Right cardiac atrium (tissue), 5 donors: ENCODE measurements around the gene KLK1. TPM values are rescaled to one million over a fixed set of nuclear protein-coding genes. Genes with fewer than 3 reads are reported as not detected.
A peak's percentile ranks its signal among the peaks of the same experiment; 100 is the strongest.
"Not testable (repeated sequence)": the region's sequence is repeated elsewhere in the genome, so short reads cannot be mapped to it uniquely, and the experiment has no call there.

Experiments used
- ATAC-seq, 2 donors: fragments of 200-7000 bp; cut with Tn5 transposase; one replicate each; pipeline versions ENCODE4 v1.8.0 to v1.9.1; 2020; ENCODE audit warnings: moderate library complexity in 2 of 2, mild to moderate bottlenecking in 1 of 2
- DNase-seq, 3 donors: peaks; one replicate each; pipeline ENCODE4 v3.0.0-alpha.2; 2020
- H3K27ac ChIP-seq: one replicate; pipeline ENCODE4 v1.5.1; 2013; ENCODE audit warnings: mild to moderate bottlenecking, low read length, control low read depth, moderate library complexity
- H3K27me3 ChIP-seq: one replicate; pipeline ENCODE4 v1.6.1; 2013; ENCODE audit not compliant: control insufficient read depth, insufficient read depth
- H3K4me1 ChIP-seq: one replicate; pipeline ENCODE4 v1.6.1; 2013; ENCODE audit warnings: low read length; ENCODE audit not compliant: control insufficient read depth, insufficient read depth
- H3K4me3 ChIP-seq: one replicate; pipeline ENCODE4 v1.5.1; 2013; ENCODE audit warnings: low read length, control low read depth
- H3K9me3 ChIP-seq: one replicate; pipeline ENCODE4 v1.6.1; 2013; ENCODE audit warnings: low read length; ENCODE audit not compliant: control insufficient read depth
- WGBS: extraction: QIAGEN DNeasy Blood & Tissue Kit; methylation state at CpG from one replicate; pipeline ENCODE4 v1.1.7; 2013; 5-methylcytosine and 5-hydroxymethylcytosine counted together
- intact Hi-C, 4 donors: fragments of 100-400 bp; cut with DNase I; formaldehyde crosslinking; loops; one replicate each; pipeline versions ENCODE4 v1.11.0 to v1.14.0; 2022 to 2023
- polyA plus RNA-seq: library from polyadenylated mRNA; stranded (reverse); fragments of 200-250 nt; gene quantifications from one replicate; pipeline ENCODE4 v1.2.3, GENCODE V29; 2013
- total RNA-seq, 4 donors: library from RNA; stranded (reverse); fragmentation: NEBNext Ultra II Directional; extraction: Animal tissue kit (Norgen Biotek cat#: 25700); gene quantifications; one replicate each; pipeline ENCODE4 v1.2.1, GENCODE V29; 2021
- donor health status: healthy with polysubstance abuse.
- donor health status: DM: no; HTN: yes; CAD: no.
- donor health status: DM: no; HTN: no; CAD: no.
- donor health status: DM: no; HTN: yes; CAD: no; lungs with severe emphysema.
- donor health status: DM: yes; HTN: yes; CAD: no.

The KLK1 gene
- total and polyA plus RNA-seq, 5 donors: 0.18 to 0.82 (median 0.54) TPM; not detected in 2

- peak in 1 of 3 donors; percentile 63 for DNase-seq
- intact Hi-C loops: no loop called here
- no peak within 1 kb of the TSS for H3K4me3 ChIP-seq
- H3K4me1 ChIP-seq: no peaks in the 10 kb centered on the region
- ATAC-seq: no peak
- no peaks in the 10 kb centered on the region for H3K9me3 ChIP-seq
- no peaks in the 10 kb centered on the region for H3K27me3 ChIP-seq
- no peak within 1 kb of the TSS for H3K27ac ChIP-seq
- WGBS: 87% methylated on average over 15 of the region's 15 CpGs
Measured at GRCh38 chr19:50790396-50790795, 33.2 kb downstream of the KLK1 start, which contains the start of gene ACP4. Gene ACP4, plus strand, starts transcription at chr19:50790415. Its CDS starts 0 bp downstream, at chr19:50790415.

- no peaks in the 10 kb centered on the region for H3K27me3 ChIP-seq
- no peak for ATAC-seq
- DNase-seq: no peak
- no peak overlapping the region for H3K27ac ChIP-seq
- no peaks in the 10 kb centered on the region for H3K4me1 ChIP-seq
- H3K4me3 ChIP-seq: no peak overlapping the region
- intact Hi-C loops: loop anchor here in 2 of 4 donors (10.0 kb wide), 2 partner anchors 421 to 431 kb away; partner anchors contain the start of gene NAPSA (in 1 of the 2)
- no peaks in the 10 kb centered on the region for H3K9me3 ChIP-seq
- WGBS: 86% methylated on average over 12 of the region's 12 CpGs
Measured at GRCh38 chr19:50785329-50785728, 38.3 kb downstream of the KLK1 start.

GRCh38 chr19:50784710-50785109 lies 38.9 kb downstream of the KLK1 start:
- Histone ChIP-seq H3K4me3 (no peak overlapping the region), H3K27me3 (no peaks in the 10 kb centered on the region), H3K4me1 (no peaks in the 10 kb centered on the region), H3K9me3 (no peaks in the 10 kb centered on the region), H3K27ac (no peak overlapping the region)
- DNase-seq (no peak), ATAC-seq (no peak)
- WGBS: 95% methylated on average over 3 of the region's 3 CpGs
- intact Hi-C loops: loop anchor here (5.0 to 10.0 kb wide), 5 partner anchors 247 to 537 kb away; partner anchors contain the start of gene NAPSA (in 1 of the 4)

- ATAC-seq, H3K4me3 ChIP-seq, H3K9me3 ChIP-seq, H3K4me1 ChIP-seq, DNase-seq, H3K27ac ChIP-seq, H3K27me3 ChIP-seq: not testable (repeated sequence)
- WGBS: 36% methylated on average over 8 of the region's 8 CpGs
- intact Hi-C loops: loop anchor here (2.0 to 10.0 kb wide), 6 partner anchors 79 to 536 kb away; partner anchors contain the start of gene NAPSA (in 1 of the 4)
Measured at GRCh38 chr19:50783848-50784152, 39.8 kb downstream of the KLK1 start.

- no peak for ATAC-seq
- H3K27ac ChIP-seq: no peak overlapping the region
- H3K4me1 ChIP-seq: no peaks in the 10 kb centered on the region
- H3K9me3 ChIP-seq: no peaks in the 10 kb centered on the region
- no peak for DNase-seq
- no peaks in the 10 kb centered on the region for H3K27me3 ChIP-seq
- intact Hi-C loops: loop anchor here (5.0 to 10.0 kb wide), 5 partner anchors 244 to 534 kb away; partner anchors contain the start of gene NAPSA (in 1 of the 4)
- WGBS: 61% methylated on average over 16 of the region's 16 CpGs
- H3K4me3 ChIP-seq: no peak overlapping the region
Measured at GRCh38 chr19:50780753-50781435, 42.7 kb downstream of the KLK1 start.

GRCh38 chr19:50779504-50780457 lies 43.8 kb downstream of the KLK1 start:
- Histone ChIP-seq H3K4me3 (no peak overlapping the region), H3K4me1 (no peaks in the 10 kb centered on the region), H3K27ac (no peak overlapping the region), H3K27me3 (no peaks in the 10 kb centered on the region), H3K9me3 (no peaks in the 10 kb centered on the region)
- ATAC-seq (no peak), DNase-seq (no peak)
- WGBS: 26% methylated on average over 25 of the region's 25 CpGs
- intact Hi-C loops: loop anchor here (5.0 to 10.0 kb wide), 5 partner anchors 242 to 532 kb away; partner anchors contain the start of gene NAPSA (in 1 of the 4)

GRCh38 chr19:50778906-50779430 lies 44.6 kb downstream of the KLK1 start:
- Histone ChIP-seq H3K4me3 (no peak overlapping the region), H3K27me3 (no peaks in the 10 kb centered on the region), H3K4me1 (no peaks in the 10 kb centered on the region), H3K27ac (no peak overlapping the region), H3K9me3 (no peaks in the 10 kb centered on the region)
- 61% methylated on average over 7 of the region's 7 CpGs for WGBS
- no peak for DNase-seq
- ATAC-seq: no peak
- intact Hi-C loops: loop anchor here in 1 of 4 donors (5.0 kb wide), 1 partner anchor 417 kb away; no protein-coding TSS in a partner anchor

- Histone ChIP-seq H3K27me3 (no peaks in the 10 kb centered on the region), H3K4me1 (no peaks in the 10 kb centered on the region), H3K27ac (no peak overlapping the region), H3K4me3 (no peak overlapping the region), H3K9me3 (no peaks in the 10 kb centered on the region)
- DNase-seq (no peak), ATAC-seq (no peak)
- 1% methylated on average over 30 of the region's 30 CpGs for WGBS
- intact Hi-C loops: loop anchor here in 1 of 4 donors (5.0 kb wide), 1 partner anchor 416 kb away; no protein-coding TSS in a partner anchor
Measured at GRCh38 chr19:50777830-50778303, 45.7 kb downstream of the KLK1 start.

GRCh38 chr19:50777261-50777660 lies 46.3 kb downstream of the KLK1 start:
- Histone ChIP-seq H3K4me1 (no peaks in the 10 kb centered on the region), H3K9me3 (no peaks in the 10 kb centered on the region), H3K27ac (no peak overlapping the region), H3K27me3 (no peaks in the 10 kb centered on the region), H3K4me3 (no peak overlapping the region)
- intact Hi-C loops: loop anchor here in 1 of 4 donors (5.0 kb wide), 1 partner anchor 415 kb away; no protein-coding TSS in a partner anchor
- 38% methylated on average over 4 of the region's 4 CpGs for WGBS
- no peak for ATAC-seq
- DNase-seq: no peak

- Histone ChIP-seq H3K9me3 (no peaks in the 10 kb centered on the region), H3K4me1 (no peaks in the 10 kb centered on the region), H3K4me3 (no peak overlapping the region), H3K27ac (no peak overlapping the region), H3K27me3 (no peaks in the 10 kb centered on the region)
- intact Hi-C loops: loop anchor here in 1 of 4 donors (5.0 kb wide), 1 partner anchor 414 kb away; no protein-coding TSS in a partner anchor
- no peak for ATAC-seq
- DNase-seq: no peak
- WGBS: 84% methylated on average over 5 of the region's 5 CpGs
Measured at GRCh38 chr19:50776131-50776530, 47.5 kb downstream of the KLK1 start.
